RWPE1 (cell line): ENCODE measurements around the gene FRS3.

Experiments
- CTCF ChIA-PET: fragments of 350-600 bp; sonication (Branson Sonifier 250); formaldehyde crosslinking; extraction: SDS; loops from one replicate; lab custom pipeline; 2021; lab: Yijun Ruan, JAX
- POLR2A ChIA-PET: fragments of 400-600 bp; formaldehyde crosslinking; extraction: SDS; loops from one replicate; lab custom pipeline; 2020; ENCODE audit warnings: antibody characterized with exemption; ENCODE audit not compliant: low non-redundant PET; lab: Yijun Ruan, JAX
- DNase-seq: peaks from one replicate; pipeline ENCODE4 v3.0.0; 2012; ENCODE audit warnings: low spot score
- H3K27ac ChIP-seq: fragments of 450-650 bp; 2 replicates; pipeline ENCODE4 v1.5.1; 2017
- TF ChIP-seq, protein P1 (sequence below): fragments of 450-650 bp; conservative IDR thresholded peaks from 2 replicates; pipeline ENCODE4 v1.5.1; 2017; ENCODE audit warnings: low read depth, mild to moderate bottlenecking

Gene FRS3

DNA sequence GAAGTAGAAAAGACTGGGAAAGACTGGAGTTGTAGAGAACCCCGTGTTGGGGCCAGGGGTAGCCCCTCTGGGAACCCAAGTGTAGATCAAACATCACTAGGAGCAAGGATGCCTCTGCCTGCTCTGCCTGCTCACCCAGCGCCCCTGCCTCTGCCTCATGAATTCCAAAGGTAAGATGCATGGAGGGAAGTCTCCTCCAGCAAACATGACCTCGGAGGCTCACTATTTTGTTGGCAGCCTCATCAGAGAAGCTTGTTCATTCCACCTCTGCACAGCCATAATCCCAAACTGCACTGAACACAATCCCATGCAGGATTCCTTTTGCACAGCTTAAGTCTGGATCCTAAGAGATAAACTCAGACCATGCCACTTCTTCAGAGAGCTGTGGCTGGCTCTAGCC, 4.9 kb downstream of the FRS3 start:
- no peak for DNase-seq
- POLR2A ChIA-PET, result no interaction called here
- TF ChIP-seq, protein P1, sequence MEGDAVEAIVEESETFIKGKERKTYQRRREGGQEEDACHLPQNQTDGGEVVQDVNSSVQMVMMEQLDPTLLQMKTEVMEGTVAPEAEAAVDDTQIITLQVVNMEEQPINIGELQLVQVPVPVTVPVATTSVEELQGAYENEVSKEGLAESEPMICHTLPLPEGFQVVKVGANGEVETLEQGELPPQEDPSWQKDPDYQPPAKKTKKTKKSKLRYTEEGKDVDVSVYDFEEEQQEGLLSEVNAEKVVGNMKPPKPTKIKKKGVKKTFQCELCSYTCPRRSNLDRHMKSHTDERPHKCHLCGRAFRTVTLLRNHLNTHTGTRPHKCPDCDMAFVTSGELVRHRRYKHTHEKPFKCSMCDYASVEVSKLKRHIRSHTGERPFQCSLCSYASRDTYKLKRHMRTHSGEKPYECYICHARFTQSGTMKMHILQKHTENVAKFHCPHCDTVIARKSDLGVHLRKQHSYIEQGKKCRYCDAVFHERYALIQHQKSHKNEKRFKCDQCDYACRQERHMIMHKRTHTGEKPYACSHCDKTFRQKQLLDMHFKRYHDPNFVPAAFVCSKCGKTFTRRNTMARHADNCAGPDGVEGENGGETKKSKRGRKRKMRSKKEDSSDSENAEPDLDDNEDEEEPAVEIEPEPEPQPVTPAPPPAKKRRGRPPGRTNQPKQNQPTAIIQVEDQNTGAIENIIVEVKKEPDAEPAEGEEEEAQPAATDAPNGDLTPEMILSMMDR, result no peak
- H3K27ac ChIP-seq, result no peak overlapping the region
- CTCF ChIA-PET, result interaction anchor here (0.6 kb wide), 2 partner anchors 407 to 471 kb away, joined by 3 read pairs; no protein-coding TSS in a partner anchor

DNA sequence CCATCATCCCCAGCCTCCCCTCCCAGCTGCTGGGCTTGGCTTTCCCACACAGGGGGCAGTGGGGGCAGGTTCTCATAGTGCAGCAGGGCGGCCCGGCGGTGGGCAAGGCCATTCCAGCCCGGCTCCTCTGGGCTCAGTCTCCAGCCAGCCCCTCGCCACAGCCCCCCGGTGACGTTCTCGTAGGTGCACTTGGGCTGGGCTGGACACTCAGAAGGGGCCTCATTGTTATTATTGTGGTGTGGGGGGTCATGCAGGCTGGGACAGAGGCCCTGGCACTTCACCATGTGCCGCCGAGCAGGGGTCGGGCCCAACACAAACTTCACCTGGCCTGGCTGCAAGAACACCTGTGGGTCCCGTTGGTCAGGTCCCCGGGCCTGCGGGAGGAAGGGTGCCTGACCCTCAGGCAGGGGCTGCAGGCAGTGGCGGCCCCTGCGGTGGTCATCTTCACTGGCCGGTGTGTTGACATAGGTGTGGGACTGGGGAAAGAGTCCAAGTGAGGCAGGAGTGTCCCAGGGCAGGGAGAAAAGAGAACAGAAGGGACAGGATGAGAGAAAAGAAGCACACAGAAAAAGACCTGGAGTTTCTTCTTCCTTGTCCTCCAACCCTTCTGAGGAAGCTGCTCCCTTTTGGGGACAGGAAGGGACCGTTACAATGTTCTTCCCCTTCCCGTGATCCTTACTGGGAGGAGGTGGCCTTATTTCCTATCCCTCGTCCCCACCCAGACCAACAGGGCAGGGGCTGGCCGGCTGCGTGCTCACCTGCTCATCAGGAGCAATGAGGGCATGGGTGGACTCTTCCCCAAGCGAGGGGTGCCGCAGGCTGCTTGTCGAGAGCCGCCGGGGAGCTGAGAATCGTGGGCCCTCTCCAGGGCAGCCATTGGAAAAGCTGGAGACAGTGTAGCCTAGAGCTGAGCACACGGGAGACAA, 8.4 kb downstream of the FRS3 start:
- no peak for DNase-seq
- ChIA-PET POLR2A (no interaction called here), CTCF (no interaction called here)
- TF ChIP-seq, protein P1, result no peak
- H3K27ac ChIP-seq, result no peak overlapping the region

DNA sequence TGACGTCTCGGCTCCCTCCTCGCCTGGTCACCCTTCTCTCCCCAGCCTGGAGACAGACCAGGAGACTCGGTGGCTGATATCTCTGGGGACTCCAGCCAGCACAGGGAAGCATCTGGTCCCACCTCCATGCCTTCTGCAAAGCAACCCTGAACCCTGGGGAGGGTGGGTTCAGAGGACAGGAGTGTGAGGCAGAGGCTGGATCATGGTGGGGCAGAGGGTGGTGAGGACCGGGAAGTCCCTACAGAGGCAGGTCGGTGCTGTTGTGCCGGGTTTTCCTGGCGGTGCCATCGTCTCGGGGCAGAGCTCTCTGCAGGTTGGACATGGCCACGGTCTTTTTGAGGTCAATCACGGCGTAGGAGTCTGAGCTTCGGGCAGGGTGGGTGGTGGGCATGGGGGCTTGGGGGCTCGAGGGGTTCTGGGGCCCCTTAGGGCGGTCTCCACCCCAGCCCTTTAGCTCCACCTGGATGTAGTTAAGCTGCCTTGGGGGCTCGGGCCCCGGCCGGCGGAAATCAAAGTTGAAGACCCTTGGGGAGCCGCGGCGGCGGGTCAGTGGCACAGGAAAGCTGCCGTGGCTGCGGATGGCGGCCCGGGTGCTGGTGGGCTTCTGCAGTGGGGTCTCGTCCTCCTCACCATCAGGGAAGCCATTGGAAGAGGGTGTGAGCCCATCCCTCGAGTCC, 9.2 kb downstream of the FRS3 start:
- POLR2A ChIA-PET, result no interaction called here
- no peak for DNase-seq
- CTCF ChIA-PET, result interaction anchor here (1.0 kb wide), 1 partner anchor 16 kb away, joined by 3 read pairs; no protein-coding TSS in a partner anchor
- H3K27ac ChIP-seq, result no peak overlapping the region; the same call in 1 of the 2 replicates
- TF ChIP-seq, protein P1, result no peak

DNA sequence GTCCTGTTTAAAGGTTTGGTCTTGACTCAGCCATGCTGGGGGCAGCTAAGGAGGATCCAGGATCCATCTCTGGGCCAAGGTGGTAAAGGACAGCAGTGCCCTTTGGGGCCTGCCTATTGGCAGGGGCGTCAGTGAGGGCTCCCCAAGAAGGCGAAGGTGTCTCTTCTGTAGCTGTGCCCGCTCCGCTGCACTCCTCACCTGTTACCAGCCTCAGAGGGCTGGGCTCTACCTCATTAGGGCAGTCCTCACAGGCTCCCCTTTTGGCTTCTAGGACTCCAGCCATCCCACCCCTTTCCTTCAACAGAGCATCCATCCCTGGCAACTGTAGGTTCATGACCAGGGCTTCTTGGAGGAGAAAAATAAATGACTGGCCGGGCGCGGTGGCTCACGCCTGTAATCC, 10.3 kb downstream of the FRS3 start:
- no peak for DNase-seq
- POLR2A ChIA-PET, result no interaction called here
- CTCF ChIA-PET, result interaction anchor here (0.6 to 1.0 kb wide), 3 partner anchors 17 to 319 kb away, joined by 3 read pairs; no protein-coding TSS in a partner anchor
- H3K27ac ChIP-seq, result peak overlapping the region; percentile 66
- TF ChIP-seq, protein P1, result no peak

DNA sequence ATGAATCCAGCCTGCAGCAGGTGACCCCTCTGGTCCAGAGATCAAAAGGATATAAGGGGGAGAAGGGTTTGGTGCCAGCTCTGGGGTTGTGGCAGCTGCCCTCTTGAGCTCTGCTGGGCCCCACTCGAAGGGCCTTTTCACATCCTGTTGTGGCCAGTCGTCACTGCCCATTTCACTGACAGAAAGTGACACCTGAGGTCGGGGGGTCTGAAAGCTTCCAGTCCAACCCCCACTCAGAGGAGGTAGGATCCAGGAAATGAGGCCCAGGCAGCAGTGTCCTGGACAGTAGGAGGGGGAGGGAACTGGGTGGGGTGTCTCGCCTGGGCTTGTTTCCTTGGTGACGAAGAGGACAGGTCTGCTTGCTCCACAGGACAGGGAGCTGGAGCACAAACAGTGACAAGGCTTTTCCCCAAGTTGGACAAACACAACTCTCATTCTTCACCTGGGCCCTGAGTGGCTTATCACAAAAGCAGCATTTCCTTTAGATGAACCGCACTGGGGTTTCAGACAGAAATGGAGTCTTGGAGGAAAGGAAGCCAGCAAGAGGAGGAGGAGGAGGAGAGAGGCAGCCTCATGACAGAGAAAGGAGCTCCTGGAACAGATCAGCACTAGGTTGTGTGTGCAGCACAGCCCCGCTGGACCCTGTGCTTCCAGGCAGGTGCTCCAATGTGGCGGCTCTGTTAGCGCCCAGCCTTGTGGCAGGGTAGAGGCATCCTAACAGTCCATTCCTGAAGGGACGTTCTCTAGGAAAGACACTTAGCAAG, 11.0 kb downstream of the FRS3 start:
- H3K27ac ChIP-seq, result peak overlapping the region; percentile 66
- DNase-seq, result no peak
- ChIA-PET CTCF (interaction anchor here (0.6 to 0.7 kb wide), 2 partner anchors 142 to 166 kb away, joined by 3 read pairs; no protein-coding TSS in a partner anchor), POLR2A (no interaction called here)
- TF ChIP-seq, protein P1, result no peak
